T-helper 9 cell (primary cell): ENCODE data around the gene DEPDC1B.
"Not testable (repeated sequence)": the region's sequence is repeated elsewhere in the genome, so short reads cannot be mapped to it uniquely, and the experiment has no call there.

Experiments
- DNase-seq: peaks from one replicate; pipeline ENCODE4 v3.0.0-alpha.2; 2020

DEPDC1B gene

GRCh38 chr5:60690326-60690725 lies 9.6 kb downstream of the DEPDC1B start:
- no peak for DNase-seq

DNA sequence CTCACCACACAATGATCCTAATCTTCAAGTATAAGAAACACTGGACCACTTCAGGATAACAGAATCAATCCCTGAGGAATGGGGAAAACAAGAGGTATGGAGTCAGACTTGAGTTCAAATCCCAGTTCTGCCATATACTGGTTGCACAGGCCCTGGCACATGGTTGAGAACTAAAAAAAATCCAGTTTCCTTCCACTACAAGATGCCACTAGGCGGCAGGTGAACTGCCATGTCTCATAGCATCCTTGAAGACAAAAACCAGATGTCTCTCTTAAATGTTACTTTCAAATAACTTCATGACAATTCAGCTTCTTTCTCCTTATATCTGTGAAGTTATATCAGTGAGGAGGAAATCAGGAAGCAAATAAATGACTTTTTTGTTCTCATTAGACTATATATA lies 11.0 kb downstream of the DEPDC1B start:
- DNase-seq, result no peak

- DNase-seq, result no peak
Measured at GRCh38 chr5:60687927-60688720, 11.8 kb downstream of the DEPDC1B start.

DNA sequence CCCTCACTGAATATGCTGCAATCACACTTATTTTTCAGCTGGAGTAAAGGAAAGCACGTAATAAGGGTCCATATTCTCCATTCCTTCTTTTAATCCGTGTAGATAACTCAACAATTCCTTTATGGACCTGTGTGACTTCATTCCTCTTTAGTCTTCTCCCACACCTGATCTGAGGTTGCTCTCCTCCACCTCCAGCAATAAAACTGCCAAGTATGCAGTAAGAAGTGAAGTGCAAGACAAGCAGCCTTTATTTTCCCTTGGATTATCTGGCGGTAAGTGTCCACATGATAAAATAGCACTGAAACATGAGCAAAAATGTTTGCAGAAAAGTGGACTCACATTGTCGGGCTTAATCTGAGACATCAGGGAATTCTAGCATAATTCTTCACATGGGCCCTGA lies 13.8 kb downstream of the DEPDC1B start:
- no peak for DNase-seq

GRCh38 chr5:60685700-60686099 lies 14.3 kb downstream of the DEPDC1B start:
- no peak for DNase-seq

DNA sequence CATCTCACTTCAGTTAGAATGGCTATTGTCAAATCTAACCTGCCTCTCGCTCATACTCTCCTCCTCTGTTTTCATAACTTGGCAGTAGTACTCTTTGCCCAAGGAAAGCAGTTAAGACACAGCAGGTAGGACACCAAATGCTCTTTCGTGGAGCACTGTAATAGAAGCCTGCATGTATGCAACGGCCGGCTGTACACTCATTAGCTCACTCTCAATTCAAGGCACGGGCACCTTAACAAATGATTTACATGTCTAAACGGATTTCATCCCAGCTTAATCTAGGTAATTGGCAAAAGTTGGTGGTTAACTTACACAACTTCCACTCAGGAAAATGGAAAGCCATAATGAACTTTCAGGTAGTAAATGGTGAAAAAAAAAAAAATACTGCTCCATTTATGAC lies 14.9 kb downstream of the DEPDC1B start:
- no peak for DNase-seq

GRCh38 chr5:60682007-60682406 lies 18.0 kb downstream of the DEPDC1B start:
- DNase-seq, result not testable (repeated sequence)

DNA sequence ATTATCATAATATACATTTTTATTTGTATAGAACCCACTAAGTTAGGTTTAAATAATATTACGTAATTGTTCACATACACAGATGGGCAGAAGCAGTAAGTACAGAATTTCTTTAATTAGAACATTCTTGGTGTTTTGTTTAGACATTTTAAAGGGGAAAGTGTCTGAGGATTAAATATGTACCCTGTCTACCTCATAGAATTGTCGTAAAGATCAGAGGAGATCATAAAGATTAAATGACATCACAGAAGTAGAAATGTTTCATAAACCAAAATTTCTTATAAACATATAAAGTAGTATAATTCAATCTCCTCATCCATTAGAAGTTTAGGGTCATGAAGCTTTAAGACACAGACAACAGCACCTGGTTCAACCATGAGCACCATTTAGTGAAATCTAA lies 20.1 kb downstream of the DEPDC1B start:
- DNase-seq, result no peak

DNA sequence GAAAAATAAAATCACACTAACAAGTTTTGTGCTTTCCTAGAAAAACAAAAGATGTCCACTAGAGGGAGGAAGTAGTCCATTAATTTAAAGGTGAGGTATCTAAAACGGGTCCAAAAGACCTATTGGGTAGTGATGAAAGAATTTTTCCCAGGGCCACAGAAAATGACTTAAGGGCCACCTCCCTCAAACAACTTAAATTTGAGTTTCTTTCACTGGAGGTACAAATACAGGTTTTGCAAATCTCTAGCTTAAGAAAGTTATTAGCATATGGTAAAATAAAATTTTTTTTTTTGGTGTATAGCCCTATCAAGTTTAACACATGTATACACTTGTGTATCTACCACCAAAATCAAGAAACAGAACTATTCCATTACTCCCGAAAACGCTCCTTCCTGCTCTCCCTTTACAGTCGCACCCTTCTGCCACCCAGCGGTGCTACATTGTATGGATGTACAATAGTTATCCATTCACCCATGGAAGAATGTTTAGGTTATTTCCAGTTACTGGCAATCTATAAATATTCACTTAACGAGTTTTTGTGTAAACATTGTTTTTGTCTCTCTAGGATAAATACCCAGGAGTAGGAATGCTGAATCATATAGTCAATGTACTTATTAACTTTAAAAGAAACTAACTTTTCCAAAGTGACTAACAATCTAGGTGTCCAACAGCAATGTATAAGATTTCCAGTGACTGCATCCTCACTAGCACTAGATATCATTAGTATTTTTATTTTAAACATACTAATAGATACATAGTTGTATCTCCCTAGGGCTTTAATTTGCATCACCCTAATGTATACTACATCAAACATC lies 21.9 kb downstream of the DEPDC1B start:
- DNase-seq, result no peak

- no peak for DNase-seq
Measured at GRCh38 chr5:60675286-60675685, 24.7 kb downstream of the DEPDC1B start.

DNA sequence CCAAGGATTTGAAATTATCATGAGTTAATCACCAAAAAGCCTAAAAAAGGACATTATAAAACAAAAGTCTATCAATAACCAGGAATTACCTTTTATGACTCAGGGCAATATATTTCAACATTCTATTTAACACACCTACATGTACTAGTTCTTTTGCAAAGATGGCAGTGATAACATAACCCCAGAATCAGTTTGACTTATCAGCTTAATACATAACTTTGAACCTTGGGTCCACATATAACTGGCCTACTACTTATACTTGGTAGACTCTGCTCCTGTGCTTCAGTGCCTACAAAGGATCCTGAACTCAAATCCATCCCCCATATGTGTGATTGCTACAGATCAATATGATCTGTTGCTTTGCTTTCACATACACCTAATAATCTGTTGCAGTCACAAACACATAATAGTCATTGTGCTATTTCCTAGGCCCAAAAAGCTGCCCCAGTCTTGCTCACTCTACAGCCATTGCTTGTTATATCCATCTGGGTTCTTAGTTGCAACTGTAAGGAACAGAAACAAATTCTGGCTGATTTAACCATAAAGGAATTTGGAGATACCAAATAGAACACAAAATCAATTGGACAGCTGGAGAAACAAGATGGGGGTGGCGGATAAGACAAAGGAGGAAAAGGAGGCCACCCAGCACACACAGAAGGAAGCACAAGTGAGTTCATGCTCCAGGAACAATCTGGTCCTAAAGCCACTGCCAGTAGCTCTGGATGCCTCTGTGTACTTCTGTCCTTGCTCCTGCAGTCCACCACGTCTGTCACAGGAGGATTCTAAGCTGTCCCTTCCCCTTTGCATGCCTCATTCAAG lies 25.5 kb downstream of the DEPDC1B start:
- no peak for DNase-seq

DNA sequence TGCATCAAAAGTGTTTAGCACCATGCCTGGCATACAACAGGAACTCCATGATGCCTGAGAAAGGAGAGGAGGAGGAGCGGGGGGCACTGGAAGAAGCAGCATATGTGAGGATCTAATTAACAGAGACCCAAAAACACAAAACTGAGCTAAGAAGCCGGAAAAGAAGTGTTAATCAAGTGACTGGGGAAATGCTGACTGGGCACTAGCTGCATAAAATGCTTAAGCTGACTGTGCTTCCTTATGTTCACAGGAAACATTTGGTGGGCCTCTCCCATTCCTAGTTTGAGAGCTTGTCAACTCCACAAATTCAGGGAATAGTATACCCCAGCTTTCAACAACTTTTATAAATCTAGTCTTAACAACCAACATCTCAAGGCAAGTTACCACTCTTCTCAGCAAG lies 26.6 kb downstream of the DEPDC1B start:
- no peak for DNase-seq

GRCh38 chr5:60672693-60673264 lies 27.2 kb downstream of the DEPDC1B start:
- DNase-seq, result no peak

- no peak for DNase-seq
Measured at GRCh38 chr5:60671899-60672692, 27.9 kb downstream of the DEPDC1B start.

GRCh38 chr5:60670749-60671148 lies 29.2 kb downstream of the DEPDC1B start:
- DNase-seq, result no peak

GRCh38 chr5:60668686-60669304 lies 31.2 kb downstream of the DEPDC1B start:
- DNase-seq, result no peak

GRCh38 chr5:60651872-60652620 lies 47.9 kb downstream of the DEPDC1B start:
- DNase-seq, result no peak

- no peak for DNase-seq
Measured at GRCh38 chr5:60649288-60649917, 50.6 kb downstream of the DEPDC1B start.

DNA sequence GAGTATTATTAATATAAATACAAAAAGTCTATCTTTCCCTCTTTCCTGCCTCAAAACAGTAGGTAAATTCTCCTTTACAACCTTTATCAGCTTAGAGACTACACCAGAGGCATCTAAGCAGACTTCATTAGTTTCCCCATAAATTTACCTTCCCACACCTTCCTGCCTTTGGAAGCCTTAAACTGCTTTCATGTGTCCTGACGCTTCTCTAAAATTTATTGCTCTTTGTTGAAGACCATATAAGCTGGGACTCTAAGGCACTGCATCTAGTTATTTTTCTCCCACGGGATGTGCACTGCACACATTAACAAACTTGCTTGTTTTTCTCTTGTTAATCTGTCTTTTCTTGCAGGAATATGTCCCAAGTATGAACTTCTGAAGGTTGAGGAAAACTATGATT lies 51.8 kb downstream of the DEPDC1B start:
- DNase-seq, result no peak

DNA sequence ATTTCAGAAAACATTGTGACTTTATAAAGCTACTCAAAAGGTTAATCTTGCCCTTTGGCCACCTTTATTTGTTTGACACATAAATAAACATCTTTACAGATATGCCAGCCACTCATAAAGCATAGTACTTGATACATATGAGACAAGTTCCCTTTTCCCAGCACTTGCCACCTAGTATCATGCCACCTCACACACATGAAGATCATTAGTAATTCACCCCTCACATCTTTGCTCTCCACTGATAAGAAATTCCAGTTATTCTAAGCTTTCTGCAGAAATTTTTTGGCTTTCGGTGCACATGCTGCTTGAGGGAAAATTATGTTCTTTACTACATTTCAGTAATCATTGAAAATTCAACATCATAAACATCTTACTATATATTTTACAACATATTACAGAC lies 59.1 kb downstream of the DEPDC1B start:
- DNase-seq, result no peak
